Neuronal stem cell (in vitro differentiated cells): ENCODE results near the gene BABAM2.

Source experiments
- DNase-seq: peaks from one replicate; pipeline ENCODE4 v3.0.0-alpha.2; 2013; ENCODE audit warnings: low spot score
- H2AFZ ChIP-seq: one replicate; pipeline ENCODE4 v1.6.1; 2013; ENCODE audit warnings: mild to moderate bottlenecking, low read length, inconsistent platforms
- H2AK5ac ChIP-seq: 2 replicates; pipeline ENCODE4 v1.6.1; 2013; ENCODE audit warnings: low read depth, mild to moderate bottlenecking, inconsistent platforms, low read length, moderate library complexity, mixed read lengths
- H2BK120ac ChIP-seq: 2 replicates; pipeline ENCODE4 v1.6.1; 2013; ENCODE audit warnings: low read depth, mild to moderate bottlenecking, inconsistent platforms, low read length, moderate library complexity, mixed read lengths
- H2BK12ac ChIP-seq: one replicate; pipeline ENCODE4 v1.6.1; 2013; ENCODE audit warnings: low read length, inconsistent platforms
- H2BK15ac ChIP-seq: 2 replicates; pipeline ENCODE4 v1.6.1; 2013; ENCODE audit warnings: mild to moderate bottlenecking, low read length, inconsistent platforms, mixed read lengths
- H2BK5ac ChIP-seq: one replicate; pipeline ENCODE4 v1.6.1; 2013; ENCODE audit warnings: inconsistent platforms, mild to moderate bottlenecking, low read length, moderate library complexity
- H3K14ac ChIP-seq: one replicate; pipeline ENCODE4 v1.6.1; 2013; ENCODE audit warnings: low read length, inconsistent platforms
- H3K18ac ChIP-seq: 2 replicates; pipeline ENCODE4 v1.6.1; 2013; ENCODE audit warnings: low read length, inconsistent platforms
- H3K23ac ChIP-seq: 2 replicates; pipeline ENCODE4 v1.6.1; 2013; ENCODE audit warnings: low read depth, mild to moderate bottlenecking, mixed read lengths, low read length, inconsistent platforms; ENCODE audit not compliant: poor library complexity
- H3K27ac ChIP-seq: replicated peaks from 3 replicates; pipeline ENCODE4 v1.5.1; 2013; ENCODE audit warnings: low read length, inconsistent platforms
- H3K27me3 ChIP-seq, 3 experiments: 2 replicates each; pipeline ENCODE4 v1.6.1; 2013; ENCODE audit warnings: low read length in 3 of 3, mild to moderate bottlenecking in 2 of 3, inconsistent platforms in 1 of 3, low read depth in 1 of 3, mixed read lengths in 1 of 3, moderate library complexity in 1 of 3; ENCODE audit not compliant: control insufficient read depth in 3 of 3, insufficient read depth in 3 of 3
- H3K36me3 ChIP-seq, 2 donors: replicated peaks in 1 of 2; 2 replicates each; pipeline ENCODE4 v1.6.1; 2013; ENCODE audit warnings: low read length in 2 of 2; ENCODE audit not compliant: control insufficient read depth in 2 of 2, insufficient read depth in 2 of 2
- H3K4ac ChIP-seq: 2 replicates; pipeline ENCODE4 v1.6.1; 2013; ENCODE audit warnings: inconsistent platforms, mild to moderate bottlenecking, low read length, moderate library complexity
- H3K4me1 ChIP-seq, 2 donors: 1 replicate in 1 of 2; 2 replicates in 1 of 2; pipeline ENCODE4 v1.6.1; 2013; ENCODE audit warnings: low read length in 2 of 2, low read depth in 1 of 2; ENCODE audit not compliant: control insufficient read depth in 2 of 2, insufficient read depth in 1 of 2
- H3K4me2 ChIP-seq: one replicate; pipeline ENCODE4 v1.6.1; 2013; ENCODE audit warnings: mild to moderate bottlenecking, low read length, inconsistent platforms; ENCODE audit not compliant: insufficient read depth, poor library complexity, severe bottlenecking
- H3K4me3 ChIP-seq, 2 donors: 2 replicates each; pipeline ENCODE4 v1.5.1; 2013; ENCODE audit warnings: low read length in 2 of 2, mild to moderate bottlenecking in 2 of 2, inconsistent platforms in 1 of 2, moderate library complexity in 1 of 2
- H3K79me1 ChIP-seq: one replicate; pipeline ENCODE4 v1.6.1; 2013; ENCODE audit warnings: low read depth, mild to moderate bottlenecking, inconsistent platforms, low read length, moderate library complexity
- H3K9ac ChIP-seq: one replicate; pipeline ENCODE4 v1.6.1; 2013; ENCODE audit warnings: mild to moderate bottlenecking, low read depth, low read length, inconsistent platforms; ENCODE audit not compliant: poor library complexity
- H3K9me3 ChIP-seq, 2 donors: replicated peaks in 1 of 2; 2 replicates each; pipeline versions ENCODE3 to v1.6.1; 2013; ENCODE audit warnings: low read length in 2 of 2, mild to moderate bottlenecking in 2 of 2, inconsistent platforms in 1 of 2, low read depth in 1 of 2, mixed read lengths in 1 of 2, moderate library complexity in 1 of 2; ENCODE audit not compliant: control insufficient read depth in 2 of 2, insufficient read depth in 1 of 2
- H4K8ac ChIP-seq: one replicate; pipeline ENCODE4 v1.6.1; 2013; ENCODE audit warnings: low read depth, mild to moderate bottlenecking, inconsistent platforms, low read length, moderate library complexity
- H4K91ac ChIP-seq: one replicate; pipeline ENCODE4 v1.6.1; 2013; ENCODE audit warnings: low read length, low read depth, mild to moderate bottlenecking, inconsistent platforms; ENCODE audit not compliant: poor library complexity
- WGBS, 2 donors: extraction: QIAGEN DNeasy Blood & Tissue Kit; methylation state at CpG; one replicate each; pipeline ENCODE4 v1.1.7; 2013; ENCODE audit warnings: missing lambda C conversion rate in 2 of 2, mixed read lengths in 1 of 2; ENCODE audit not compliant: insufficient read length in 2 of 2, insufficient replicate concordance in 1 of 2; ENCODE audit errors: extremely low coverage in 2 of 2; 5-methylcytosine and 5-hydroxymethylcytosine counted together

Gene BABAM2

GRCh38 chr2:27911458-27912210 is 21.1 kb downstream of the BABAM2 start:
- Histone ChIP-seq H3K27me3 (no peaks in the 10 kb centered on the region), H4K91ac (no peak overlapping the region), H4K8ac (no peak overlapping the region), H2BK15ac (no peak overlapping the region), H3K18ac (no peak overlapping the region), H3K9ac (no peak overlapping the region), H3K36me3 (no peaks in the 10 kb centered on the region), H3K4me3 (no peak overlapping the region), H3K4me1 (peaks cover 0 to 2% of the 10 kb centered on the region in 2 donors), H2AK5ac (no peak overlapping the region), H2BK120ac (no peak overlapping the region), H3K14ac (no peak overlapping the region), H3K4ac (no peak overlapping the region), H2AFZ (no peak overlapping the region), H3K9me3 (no peaks in the 10 kb centered on the region), H3K79me1 (no peaks in the 10 kb centered on the region), H2BK5ac (no peak overlapping the region), H3K23ac (no peak overlapping the region), H2BK12ac (no peak overlapping the region), H3K4me2 (no peak overlapping the region), H3K27ac (no peak overlapping the region)
- WGBS, 2 donors, result no CpG with 5 or more reads among the region's 2 CpGs
- DNase-seq, result no peak

- Histone ChIP-seq H3K23ac (no peak overlapping the region), H3K27ac (no peak overlapping the region), H3K14ac (no peak overlapping the region), H3K4ac (no peak overlapping the region), H3K79me1 (no peaks in the 10 kb centered on the region), H3K9ac (no peak overlapping the region), H2AFZ (no peak overlapping the region), H3K27me3 (no peaks in the 10 kb centered on the region), H3K4me2 (no peak overlapping the region), H2BK5ac (no peak overlapping the region), H4K8ac (no peak overlapping the region), H2AK5ac (no peak overlapping the region), H3K4me3 (no peak overlapping the region), H3K18ac (no peak overlapping the region), H3K4me1 (peaks cover 0 to 2% of the 10 kb centered on the region in 2 donors), H4K91ac (no peak overlapping the region), H2BK120ac (no peak overlapping the region), H2BK12ac (no peak overlapping the region), H3K36me3 (no peaks in the 10 kb centered on the region), H3K9me3 (no peaks in the 10 kb centered on the region), H2BK15ac (no peak overlapping the region)
- no CpG with 5 or more reads among the region's 2 CpGs for WGBS, 2 donors
- DNase-seq, result no peak
Observed at GRCh38 chr2:27912512-27912911, 22.0 kb downstream of the BABAM2 start.

GRCh38 chr2:27914041-27914804 is 23.7 kb downstream of the BABAM2 start:
- no peak for DNase-seq
- H2AK5ac ChIP-seq, result no peak overlapping the region
- H3K9ac ChIP-seq, result no peak overlapping the region
- peaks cover 0 to 2% of the 10 kb centered on the region in 2 donors for H3K4me1 ChIP-seq
- peaks cover 3% of the 10 kb centered on the region for H3K79me1 ChIP-seq
- H2AFZ ChIP-seq, result no peak overlapping the region
- no peaks in the 10 kb centered on the region for H3K9me3 ChIP-seq
- no peak overlapping the region for H2BK120ac ChIP-seq
- H3K14ac ChIP-seq, result no peak overlapping the region
- no peak overlapping the region for H2BK5ac ChIP-seq
- H3K4ac ChIP-seq, result no peak overlapping the region
- WGBS, 2 donors, result no CpG with 5 or more reads among the region's 2 CpGs
- H3K27me3 ChIP-seq, result no peaks in the 10 kb centered on the region
- H4K91ac ChIP-seq, result no peak overlapping the region
- H3K4me3 ChIP-seq, result no peak overlapping the region
- H3K36me3 ChIP-seq, result no peaks in the 10 kb centered on the region
- no peak overlapping the region for H3K27ac ChIP-seq
- H3K4me2 ChIP-seq, result no peak overlapping the region
- H3K23ac ChIP-seq, result no peak overlapping the region
- no peak overlapping the region for H2BK15ac ChIP-seq
- no peak overlapping the region for H2BK12ac ChIP-seq
- no peak overlapping the region for H3K18ac ChIP-seq
- no peak overlapping the region for H4K8ac ChIP-seq

GRCh38 chr2:27914805-27915175 is 24.3 kb downstream of the BABAM2 start:
- Histone ChIP-seq H3K23ac (no peak overlapping the region), H3K27ac (no peak overlapping the region), H2AFZ (no peak overlapping the region), H3K4me2 (no peak overlapping the region), H3K18ac (no peak overlapping the region), H4K8ac (no peak overlapping the region), H3K4me1 (peaks cover 0 to 2% of the 10 kb centered on the region in 2 donors), H3K4ac (no peak overlapping the region), H2AK5ac (no peak overlapping the region), H3K9me3 (no peaks in the 10 kb centered on the region), H3K4me3 (no peak overlapping the region), H3K14ac (no peak overlapping the region), H3K9ac (no peak overlapping the region), H2BK120ac (no peak overlapping the region), H2BK15ac (no peak overlapping the region), H4K91ac (no peak overlapping the region), H3K27me3 (no peaks in the 10 kb centered on the region), H2BK5ac (no peak overlapping the region), H2BK12ac (no peak overlapping the region), H3K79me1 (peaks cover 3% of the 10 kb centered on the region), H3K36me3 (no peaks in the 10 kb centered on the region)
- DNase-seq, result no peak
